HL-60 (cell line): ENCODE measurements around the gene R3HCC1L.

Experiments
- CTCF ChIP-seq: IDR thresholded peaks from one replicate; pipeline ENCODE4 v1.5.1; 2011; ENCODE audit warnings: low read length, control low read depth, inconsistent platforms; ENCODE audit not compliant: insufficient read depth
- GABPA ChIP-seq: IDR thresholded peaks from 2 replicates; pipeline ENCODE4 v1.6.1; 2012; ENCODE audit warnings: low read depth
- POLR2AphosphoS5 ChIP-seq: IDR thresholded peaks from 2 replicates; pipeline ENCODE4 v1.6.1; 2012; ENCODE audit warnings: low read depth
- REST ChIP-seq: IDR thresholded peaks from 2 replicates; pipeline ENCODE4 v1.6.1; 2012; ENCODE audit warnings: low read depth; ENCODE audit not compliant: insufficient replicate concordance

GRCh38 chr10:98223874-98224273 is 89.4 kb downstream of the R3HCC1L start:
- no peak for TF ChIP-seq POLR2AphosphoS5
- no peak for TF ChIP-seq CTCF
- TF ChIP-seq REST: no peak
- no peak for TF ChIP-seq GABPA
